ENCODE data around the gene NR2C2. TPM values are rescaled to one million over a fixed set of nuclear protein-coding genes. Genes with fewer than 3 reads are reported as not detected.
A peak's percentile ranks its signal among the peaks of the same experiment; 100 is the strongest.

NR2C2 gene
- total and polyA plus RNA-seq, 2 of the 13 experiments (the other 11 are each of a cell fraction or from before 2014, with no cell fraction given): 7.8 to 11.8 TPM

- TF ChIP-seq GATAD2A (CRISPR knock-in tag; IDR thresholded peaks at IDR 0.05) (no peak), ZNF629 (CRISPR knock-in tag; conservative IDR thresholded peaks at IDR 0.05) (peak; percentile 42; the same call in 1 of the 2 replicates), TSC22D2 (CRISPR knock-in tag; IDR thresholded peaks at IDR 0.05; ENCODE audit: borderline replicate concordance) (0 out of 2 replicates have a peak, but pooled peaks have one; percentile 1), PHF8 (CRISPR knock-in tag; IDR thresholded peaks at IDR 0.05) (peak; percentile 7; the same call in 1 of the 2 replicates), ZNF761 (CRISPR knock-in tag; conservative IDR thresholded peaks at IDR 0.05) (no peak), ZBTB37 (CRISPR knock-in tag; IDR thresholded peaks at IDR 0.05) (no peak), POLR2AphosphoS5 (IDR thresholded peaks at IDR 0.05; ENCODE audit: low read depth, low read length) (peak; percentile 36; the same call in 1 of the 2 replicates), POLR2A (IDR thresholded peaks at IDR 0.05; ENCODE audit: insufficient read depth in 1 of 2, low read depth in 2 of 2, low read length in 2 of 2) (peak in 1 of 2 experiments; percentile 38; a peak in 2 of 4 replicates), HNRNPUL1 (IDR thresholded peaks at IDR 0.05; ENCODE audit: low read depth, low read length) (no peak), NRL (CRISPR knock-in tag; IDR thresholded peaks at IDR 0.05; ENCODE audit: borderline replicate concordance) (no peak), PAXIP1 (CRISPR knock-in tag; conservative IDR thresholded peaks at IDR 0.05) (no peak), SNAI1 (CRISPR knock-in tag; IDR thresholded peaks at IDR 0.05; ENCODE audit: borderline replicate concordance) (0 out of 2 replicates have a peak, but pooled peaks have one; percentile 49), FOXJ3 (CRISPR knock-in tag; IDR thresholded peaks at IDR 0.05; ENCODE audit: borderline replicate concordance) (no peak), ZNF253 (CRISPR knock-in tag; IDR thresholded peaks at IDR 0.05; ENCODE audit: borderline replicate concordance) (no peak), NFE2 (CRISPR knock-in tag; IDR thresholded peaks at IDR 0.05) (no peak), REXO4 (CRISPR knock-in tag; IDR thresholded peaks at IDR 0.05; ENCODE audit: borderline replicate concordance) (no peak), ZMYM4 (CRISPR knock-in tag; IDR thresholded peaks at IDR 0.05) (no peak), ZNF335 (CRISPR knock-in tag; IDR thresholded peaks at IDR 0.05) (peak; percentile 4; the same call in 1 of the 2 replicates), GABPA (IDR thresholded peaks at IDR 0.05; ENCODE audit: low read depth, low read length) (no peak), GABPA (CRISPR knock-in tag; IDR thresholded peaks at IDR 0.05; ENCODE audit: low read depth) (no peak), SAP130 (CRISPR knock-in tag; IDR thresholded peaks at IDR 0.05; ENCODE audit: low read depth) (peak; percentile 9; the same call in 1 of the 2 replicates), ZNF574 (CRISPR knock-in tag; IDR thresholded peaks at IDR 0.05) (no peak), SUZ12 (IDR thresholded peaks at IDR 0.05; ENCODE audit: low read depth, low read length) (no peak), HNF4A (CRISPR knock-in tag; IDR thresholded peaks at IDR 0.05) (no peak), NR2F2 (IDR thresholded peaks at IDR 0.05; ENCODE audit: borderline replicate concordance, low read depth) (0 out of 2 replicates have a peak, but pooled peaks have one; percentile 28), SCMH1 (CRISPR knock-in tag; IDR thresholded peaks at IDR 0.05; ENCODE audit: borderline replicate concordance) (no peak)
Measured at GRCh38 chr3:14948609-14949038, 1.2 kb downstream of the NR2C2 start (continued).
